Measurements from ENCODE around the gene SCYL2.
"Not testable (repeated sequence)": the region's sequence is repeated elsewhere in the genome, so short reads cannot be mapped to it uniquely, and the experiment has no call there.

The SCYL2 gene

DNA sequence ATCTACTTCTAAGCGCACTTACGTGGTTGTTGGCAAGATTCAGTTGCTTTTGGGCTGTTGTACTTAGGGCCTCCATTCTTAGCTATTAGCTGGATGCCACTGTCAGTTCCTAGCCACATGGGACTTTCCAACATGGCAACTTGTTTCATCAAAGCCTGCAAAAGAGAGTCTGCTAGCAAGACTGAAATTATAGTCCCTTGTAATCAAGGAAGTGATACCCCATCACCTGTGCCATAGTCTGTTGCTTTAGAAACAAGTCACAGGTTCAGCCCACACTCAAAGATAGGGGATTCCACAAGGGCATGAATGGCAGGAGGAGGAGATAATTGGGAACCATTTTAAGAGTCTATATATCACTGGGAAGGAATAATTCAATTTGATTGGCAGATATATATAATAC, 62.8 kb downstream of the SCYL2 start:
- TF ChIP-seq, protein P1, sequence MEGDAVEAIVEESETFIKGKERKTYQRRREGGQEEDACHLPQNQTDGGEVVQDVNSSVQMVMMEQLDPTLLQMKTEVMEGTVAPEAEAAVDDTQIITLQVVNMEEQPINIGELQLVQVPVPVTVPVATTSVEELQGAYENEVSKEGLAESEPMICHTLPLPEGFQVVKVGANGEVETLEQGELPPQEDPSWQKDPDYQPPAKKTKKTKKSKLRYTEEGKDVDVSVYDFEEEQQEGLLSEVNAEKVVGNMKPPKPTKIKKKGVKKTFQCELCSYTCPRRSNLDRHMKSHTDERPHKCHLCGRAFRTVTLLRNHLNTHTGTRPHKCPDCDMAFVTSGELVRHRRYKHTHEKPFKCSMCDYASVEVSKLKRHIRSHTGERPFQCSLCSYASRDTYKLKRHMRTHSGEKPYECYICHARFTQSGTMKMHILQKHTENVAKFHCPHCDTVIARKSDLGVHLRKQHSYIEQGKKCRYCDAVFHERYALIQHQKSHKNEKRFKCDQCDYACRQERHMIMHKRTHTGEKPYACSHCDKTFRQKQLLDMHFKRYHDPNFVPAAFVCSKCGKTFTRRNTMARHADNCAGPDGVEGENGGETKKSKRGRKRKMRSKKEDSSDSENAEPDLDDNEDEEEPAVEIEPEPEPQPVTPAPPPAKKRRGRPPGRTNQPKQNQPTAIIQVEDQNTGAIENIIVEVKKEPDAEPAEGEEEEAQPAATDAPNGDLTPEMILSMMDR (conservative IDR thresholded peaks at IDR 0.05; ENCODE audit: low read depth, low read length): no peak
- no peak overlapping the region for H3K4me3 ChIP-seq (ENCODE audit: low read depth, low read length)
- no peak for DNase-seq (ENCODE audit: low read depth)

DNA sequence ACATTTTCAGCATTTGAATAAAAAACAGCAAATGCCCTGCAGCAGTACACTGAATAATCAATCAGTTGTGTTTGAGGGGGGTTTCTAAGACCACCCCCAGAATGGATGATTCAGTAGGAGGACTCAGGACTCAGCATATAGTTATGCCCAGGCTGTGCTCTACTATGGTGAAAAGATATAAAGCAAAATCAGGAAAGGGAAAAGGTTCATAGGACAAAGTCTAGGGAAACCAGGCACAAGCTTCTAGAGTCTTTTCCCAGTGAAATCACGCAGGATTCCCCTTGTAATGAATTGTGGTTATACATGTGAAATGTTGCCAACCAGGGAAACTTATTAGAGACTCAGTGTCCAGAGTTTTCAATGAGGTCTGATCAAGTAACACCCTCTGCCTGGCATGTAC, 64.9 kb downstream of the SCYL2 start:
- no peak overlapping the region for H3K4me3 ChIP-seq (ENCODE audit: low read depth, low read length)
- TF ChIP-seq, protein P1 (conservative IDR thresholded peaks at IDR 0.05; ENCODE audit: low read depth, low read length): no peak
- DNase-seq (ENCODE audit: low read depth): no peak

DNA sequence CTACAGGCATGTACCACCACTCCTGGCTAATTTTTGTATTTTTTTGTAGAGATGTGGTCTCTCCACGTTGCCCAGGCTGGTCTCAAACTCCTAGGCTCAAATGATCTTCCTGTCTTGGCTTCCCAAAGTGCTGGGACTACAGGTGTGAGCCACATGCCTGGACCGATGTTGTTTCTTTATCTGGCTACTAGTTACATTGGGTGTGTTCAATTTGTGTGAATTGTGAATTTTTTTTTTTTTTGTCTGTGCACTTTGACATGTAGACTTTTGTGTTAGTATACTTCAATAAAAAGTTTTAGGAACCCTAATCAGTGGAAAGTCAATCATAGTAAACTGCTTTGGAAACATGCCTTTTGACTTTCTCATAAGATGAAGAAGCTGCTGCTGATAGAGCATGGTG, 65.9 kb downstream of the SCYL2 start:
- no peak for DNase-seq (ENCODE audit: low read depth)
- H3K4me3 ChIP-seq (ENCODE audit: low read depth, low read length): no peak overlapping the region
- TF ChIP-seq, protein P1 (conservative IDR thresholded peaks at IDR 0.05; ENCODE audit: low read depth, low read length): no peak

DNA sequence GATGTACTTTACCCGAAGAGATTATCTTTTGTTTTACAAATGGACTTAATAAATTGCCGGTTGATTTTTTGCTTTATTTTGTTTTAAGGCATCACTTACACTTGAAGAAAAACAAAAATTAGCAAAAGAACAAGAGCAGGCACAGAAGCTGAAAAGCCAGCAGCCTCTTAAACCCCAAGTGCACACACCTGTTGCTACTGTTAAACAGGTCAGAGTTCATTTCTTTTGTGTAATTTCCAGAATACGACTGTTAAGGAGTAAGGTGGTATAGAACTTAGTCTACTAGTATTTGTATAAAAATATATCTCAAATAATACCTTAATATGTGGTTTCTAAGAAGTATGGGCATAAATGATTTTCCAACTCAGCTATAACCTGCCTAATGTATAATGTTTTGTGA, 70.3 kb downstream of the SCYL2 start:
- no peak for DNase-seq (ENCODE audit: low read depth)
- H3K4me3 ChIP-seq (ENCODE audit: low read depth, low read length): no peak overlapping the region
- TF ChIP-seq, protein P1 (conservative IDR thresholded peaks at IDR 0.05; ENCODE audit: low read depth, low read length): no peak

DNA sequence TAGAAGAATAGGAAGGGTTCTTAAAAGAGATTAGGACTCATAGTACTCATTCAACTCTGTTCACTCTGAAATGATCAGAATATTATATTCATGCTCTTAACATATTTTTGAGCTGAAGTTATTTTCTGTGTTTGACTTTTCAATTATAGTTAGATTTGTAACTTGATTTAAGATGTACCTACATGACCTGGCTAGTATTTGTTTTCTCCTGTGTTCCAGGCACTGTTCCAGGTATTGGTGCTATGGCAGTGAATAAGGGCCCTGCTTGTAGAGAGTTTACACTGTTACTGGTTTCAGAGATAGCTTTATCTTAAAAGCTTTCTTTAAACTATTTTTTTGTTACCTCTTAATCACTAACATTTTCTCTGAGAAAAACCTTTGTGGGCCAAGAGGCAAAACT, 70.8 kb downstream of the SCYL2 start:
- TF ChIP-seq, protein P1 (conservative IDR thresholded peaks at IDR 0.05; ENCODE audit: low read depth, low read length): no peak
- no peak overlapping the region for H3K4me3 ChIP-seq (ENCODE audit: low read depth, low read length)
- no peak for DNase-seq (ENCODE audit: low read depth)

DNA sequence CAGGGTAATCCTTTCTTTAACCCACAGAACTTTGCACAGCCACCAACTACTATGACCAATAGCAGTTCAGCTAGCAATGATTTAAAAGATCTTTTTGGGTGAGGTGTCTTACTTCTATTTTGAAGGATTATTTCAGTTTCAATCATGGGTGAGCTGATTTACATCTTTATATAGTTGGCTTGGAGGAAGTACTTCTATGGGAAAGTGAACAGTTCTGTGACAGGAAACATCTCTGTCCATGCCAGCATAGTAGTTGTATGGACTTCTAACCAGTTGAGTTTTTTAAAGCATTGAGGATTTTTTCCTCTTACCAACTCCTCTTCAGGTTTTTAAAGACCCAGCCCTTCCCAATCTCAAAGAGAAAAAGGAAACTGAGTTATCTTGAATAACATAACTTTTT, 72.1 kb downstream of the SCYL2 start:
- no peak overlapping the region for H3K4me3 ChIP-seq (ENCODE audit: low read depth, low read length)
- TF ChIP-seq, protein P1 (conservative IDR thresholded peaks at IDR 0.05; ENCODE audit: low read depth, low read length): no peak
- no peak for DNase-seq (ENCODE audit: low read depth)

DNA sequence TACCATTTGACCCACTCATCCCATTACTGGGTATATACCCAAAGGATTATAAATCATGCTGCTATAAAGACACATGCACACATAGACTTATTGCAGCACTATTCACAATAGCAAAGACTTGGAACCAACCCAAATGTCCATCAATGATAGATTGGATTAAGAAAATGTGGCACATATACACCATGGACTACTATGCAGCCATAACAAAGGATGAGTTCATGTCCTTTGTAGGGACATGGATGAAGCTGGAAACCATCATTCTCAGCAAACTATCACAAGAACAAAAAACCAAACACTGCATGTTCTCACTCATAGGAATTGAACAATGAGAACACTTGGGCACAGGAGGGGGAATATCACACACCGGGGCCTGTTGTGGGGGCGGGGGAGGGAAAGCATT, 75.9 kb downstream of the SCYL2 start:
- not testable (repeated sequence) for DNase-seq (ENCODE audit: low read depth); H3K4me3 ChIP-seq (ENCODE audit: low read depth, low read length)

DNA sequence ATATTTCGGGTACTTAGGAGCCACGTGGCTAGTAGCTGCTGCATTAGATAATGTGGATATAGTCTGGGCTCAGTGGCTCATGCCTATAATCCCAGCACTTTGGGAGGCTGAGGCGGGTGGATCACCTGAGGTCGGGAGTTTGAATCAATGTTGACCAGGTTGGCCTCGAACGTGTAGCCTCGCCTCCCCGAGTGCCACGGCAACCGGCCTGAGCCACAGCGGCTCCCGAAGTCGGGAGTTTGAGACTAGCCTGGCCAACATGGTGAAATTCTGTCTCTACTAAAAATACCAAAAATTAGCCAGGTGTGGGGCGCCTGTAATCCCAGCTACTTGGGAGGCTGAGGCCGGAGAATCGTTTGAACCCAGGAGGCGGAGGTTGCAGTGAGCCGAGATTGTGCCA, 77.4 kb downstream of the SCYL2 start:
- H3K4me3 ChIP-seq (ENCODE audit: low read depth, low read length); DNase-seq (ENCODE audit: low read depth): not testable (repeated sequence)

All from choroid plexus epithelial cell (primary cell).